ENCODE data around the gene CXCR3.
"Not testable (repeated sequence)": the region's sequence is repeated elsewhere in the genome, so short reads cannot be mapped to it uniquely, and the experiment has no call there.

The CXCR3 gene

GRCh38 chrX:71657267-71657666, 39.0 kb upstream of the CXCR3 start:
- Mint-ChIP-seq H3K4me1 (no peaks in the 10 kb centered on the region), H3K9me3 (peaks cover 13% of the 10 kb centered on the region), H3K27ac (no peak overlapping the region), H3K4me3 (no peak overlapping the region), H3K27me3 (ENCODE audit: low read depth) (peaks cover 3% of the 10 kb centered on the region), H3K36me3 (ENCODE audit: low read depth) (no peaks in the 10 kb centered on the region)
- TF ChIP-seq CTCF (IDR thresholded peaks at IDR 0.05; ENCODE audit: unreplicated experiment in 3 of 3): no peak

- H3K4me1 Mint-ChIP-seq: no peaks in the 10 kb centered on the region
- H3K27ac Mint-ChIP-seq: no peak overlapping the region
- peaks cover 13% of the 10 kb centered on the region for H3K9me3 Mint-ChIP-seq
- H3K27me3 Mint-ChIP-seq (ENCODE audit: low read depth): peaks cover 3% of the 10 kb centered on the region
- no peaks in the 10 kb centered on the region for H3K36me3 Mint-ChIP-seq (ENCODE audit: low read depth)
- no peak for TF ChIP-seq CTCF (IDR thresholded peaks at IDR 0.05; ENCODE audit: unreplicated experiment in 3 of 3)
- no peak overlapping the region for H3K4me3 Mint-ChIP-seq
These were observed 35.0 kb upstream of the CXCR3 start for GRCh38 chrX:71653344-71653743.

GRCh38 chrX:71652405-71652804, 34.1 kb upstream of the CXCR3 start:
- peak; percentile 47 to 59 (median 58) for TF ChIP-seq CTCF (IDR thresholded peaks at IDR 0.05; ENCODE audit: unreplicated experiment in 3 of 3)
- no peaks in the 10 kb centered on the region for H3K4me1 Mint-ChIP-seq
- H3K27ac Mint-ChIP-seq: no peak overlapping the region
- no peak overlapping the region for H3K4me3 Mint-ChIP-seq
- peaks cover 17% of the 10 kb centered on the region for H3K9me3 Mint-ChIP-seq
- no peaks in the 10 kb centered on the region for H3K36me3 Mint-ChIP-seq (ENCODE audit: low read depth)
- peaks cover 8% of the 10 kb centered on the region for H3K27me3 Mint-ChIP-seq (ENCODE audit: low read depth)

GRCh38 chrX:71650333-71650969, 32.1 kb upstream of the CXCR3 start:
- peak in 1 of 3 experiments; percentile 8 for TF ChIP-seq CTCF (IDR thresholded peaks at IDR 0.05; ENCODE audit: unreplicated experiment in 3 of 3)
- peaks cover 8% of the 10 kb centered on the region for H3K27me3 Mint-ChIP-seq (ENCODE audit: low read depth)
- peaks cover 9% of the 10 kb centered on the region for H3K9me3 Mint-ChIP-seq
- no peaks in the 10 kb centered on the region for H3K36me3 Mint-ChIP-seq (ENCODE audit: low read depth)
- no peak overlapping the region for H3K4me3 Mint-ChIP-seq
- H3K27ac Mint-ChIP-seq: no peak overlapping the region
- H3K4me1 Mint-ChIP-seq: no peaks in the 10 kb centered on the region

- not testable (repeated sequence) for H3K27ac Mint-ChIP-seq; H3K36me3 Mint-ChIP-seq (ENCODE audit: low read depth); H3K4me3 Mint-ChIP-seq; H3K4me1 Mint-ChIP-seq; H3K27me3 Mint-ChIP-seq (ENCODE audit: low read depth)
- peaks cover 31% of the 10 kb centered on the region for H3K9me3 Mint-ChIP-seq
These were observed 26.1 kb upstream of the CXCR3 start for GRCh38 chrX:71644406-71644805.

GRCh38 chrX:71640002-71640401, 21.7 kb upstream of the CXCR3 start:
- no peak overlapping the region for H3K4me3 Mint-ChIP-seq
- H3K27ac Mint-ChIP-seq: no peak overlapping the region
- peaks cover 22% of the 10 kb centered on the region for H3K9me3 Mint-ChIP-seq
- H3K4me1 Mint-ChIP-seq: no peaks in the 10 kb centered on the region
- no peaks in the 10 kb centered on the region for H3K27me3 Mint-ChIP-seq (ENCODE audit: low read depth)
- TF ChIP-seq CTCF (IDR thresholded peaks at IDR 0.05; ENCODE audit: unreplicated experiment in 3 of 3): no peak
- H3K36me3 Mint-ChIP-seq (ENCODE audit: low read depth): peaks cover 3% of the 10 kb centered on the region

All from nephron (organoid).